HEK293 (cell line): Measurements from ENCODE around the gene THSD4.

Experiments
- CTCF ChIA-PET: fragments of 350-600 bp; formaldehyde crosslinking; extraction: SDS; loops from one replicate; lab custom pipeline; 2021; ENCODE audit warnings: antibody characterized with exemption; lab: Yijun Ruan, JAX
- POLR2A ChIA-PET: fragments of 300-600 bp; formaldehyde crosslinking; extraction: SDS; loops from one replicate; lab custom pipeline; 2020; ENCODE audit warnings: antibody characterized with exemption, inconsistent platforms; lab: Yijun Ruan, JAX
- H3K27ac ChIP-seq: fragments of 200-500 bp; sonication (Bioruptor generic); 2 replicates; pipeline ENCODE4 v1.5.1; 2014; ENCODE audit warnings: low read depth, low read length, control low read depth, inconsistent platforms; ENCODE audit errors: extremely low read depth
- H3K36me3 ChIP-seq, 2 experiments: fragments of 200-500 bp in 1 of 2; sonication (Bioruptor generic) in 1 of 2; 1 replicate in 1 of 2; 2 replicates in 1 of 2; pipeline ENCODE4 v1.5.1; 2014 to 2017; ENCODE audit warnings: inconsistent platforms in 2 of 2, low read length in 2 of 2; ENCODE audit not compliant: control insufficient read depth in 2 of 2, insufficient read depth in 1 of 2
- H3K4me1 ChIP-seq: fragments of 200-500 bp; sonication (Bioruptor generic); 2 replicates; pipeline ENCODE4 v1.5.1; 2014; ENCODE audit warnings: mild to moderate bottlenecking, low read length, inconsistent platforms; ENCODE audit not compliant: control insufficient read depth, insufficient read depth
- H3K4me3 ChIP-seq: 2 replicates; pipeline ENCODE4 v1.5.1; 2011; ENCODE audit warnings: low read depth, mild to moderate bottlenecking, control low read depth, low read length, moderate library complexity
- H3K9me3 ChIP-seq: fragments of 200-500 bp; sonication (Bioruptor generic); 2 replicates; pipeline ENCODE4 v1.5.1; 2014; ENCODE audit warnings: low read depth, low read length, inconsistent platforms; ENCODE audit not compliant: control insufficient read depth, insufficient read depth
- KLF8 ChIP-seq: fragments of 450-650 bp; formaldehyde crosslinking; IDR thresholded peaks from 2 replicates; pipeline ENCODE4 v1.5.1; 2016; ENCODE audit warnings: missing biosample characterization, missing genetic modification characterization
- YY1 ChIP-seq: fragments of 450-650 bp; formaldehyde crosslinking; IDR thresholded peaks from 2 replicates; pipeline ENCODE4 v1.5.1; 2018; ENCODE audit warnings: missing biosample characterization, missing genetic modification characterization
- ZNF138 ChIP-seq: fragments of 450-650 bp; formaldehyde crosslinking; IDR thresholded peaks from 2 replicates; pipeline ENCODE4 v1.5.1; 2016; ENCODE audit warnings: missing biosample characterization, missing genetic modification characterization, borderline replicate concordance
- ZNF521 ChIP-seq: fragments of 450-650 bp; formaldehyde crosslinking; IDR thresholded peaks from 2 replicates; pipeline ENCODE4 v1.5.1; 2017; ENCODE audit warnings: missing biosample characterization, mild to moderate bottlenecking, missing genetic modification characterization
- ZNF677 ChIP-seq: fragments of 450-650 bp; IDR thresholded peaks from 2 replicates; pipeline ENCODE4 v1.5.0; 2018; ENCODE audit warnings: missing biosample characterization, mild to moderate bottlenecking, missing genetic modification characterization, moderate library complexity
- ZNF768 ChIP-seq: fragments of 450-650 bp; formaldehyde crosslinking; IDR thresholded peaks from 2 replicates; pipeline ENCODE4 v1.5.1; 2018; ENCODE audit warnings: missing biosample characterization, mild to moderate bottlenecking, missing genetic modification characterization
- ZSCAN23 ChIP-seq: fragments of 450-650 bp; formaldehyde crosslinking; IDR thresholded peaks from 2 replicates; pipeline ENCODE4 v1.5.1; 2016; ENCODE audit warnings: missing biosample characterization, missing genetic modification characterization
- TF ChIP-seq, protein P1 (sequence below): fragments of 450-650 bp; formaldehyde crosslinking; IDR thresholded peaks from 2 replicates; pipeline ENCODE4 v1.5.1; 2017; ENCODE audit warnings: missing biosample characterization, missing genetic modification characterization
- TF ChIP-seq, protein P2 (sequence below): fragments of 450-650 bp; formaldehyde crosslinking; IDR thresholded peaks from 2 replicates; pipeline ENCODE4 v1.5.1; 2016; ENCODE audit warnings: missing biosample characterization, missing genetic modification characterization
- TF ChIP-seq, protein P3 (sequence below): fragments of 450-650 bp; formaldehyde crosslinking; IDR thresholded peaks from 2 replicates; pipeline ENCODE4 v1.5.1; 2016; ENCODE audit warnings: missing biosample characterization, missing genetic modification characterization, borderline replicate concordance
- TF ChIP-seq, protein P4 (sequence below): fragments of 450-650 bp; formaldehyde crosslinking; IDR thresholded peaks from 2 replicates; pipeline ENCODE4 v1.5.1; 2017; ENCODE audit warnings: missing biosample characterization, missing genetic modification characterization
- TF ChIP-seq, protein P5 (sequence below): fragments of 450-650 bp; formaldehyde crosslinking; IDR thresholded peaks from 2 replicates; pipeline ENCODE4 v1.5.0; 2017; ENCODE audit warnings: missing biosample characterization, missing genetic modification characterization, borderline replicate concordance
- TF ChIP-seq, protein P6 (sequence below): fragments of 450-650 bp; formaldehyde crosslinking; IDR thresholded peaks from 2 replicates; pipeline ENCODE4 v1.5.1; 2016; ENCODE audit warnings: missing biosample characterization, missing genetic modification characterization
- TF ChIP-seq, protein P7 (sequence below): fragments of 450-650 bp; formaldehyde crosslinking; IDR thresholded peaks from 2 replicates; pipeline ENCODE4 v1.5.1; 2016; ENCODE audit warnings: missing biosample characterization, missing genetic modification characterization

THSD4 gene

DNA sequence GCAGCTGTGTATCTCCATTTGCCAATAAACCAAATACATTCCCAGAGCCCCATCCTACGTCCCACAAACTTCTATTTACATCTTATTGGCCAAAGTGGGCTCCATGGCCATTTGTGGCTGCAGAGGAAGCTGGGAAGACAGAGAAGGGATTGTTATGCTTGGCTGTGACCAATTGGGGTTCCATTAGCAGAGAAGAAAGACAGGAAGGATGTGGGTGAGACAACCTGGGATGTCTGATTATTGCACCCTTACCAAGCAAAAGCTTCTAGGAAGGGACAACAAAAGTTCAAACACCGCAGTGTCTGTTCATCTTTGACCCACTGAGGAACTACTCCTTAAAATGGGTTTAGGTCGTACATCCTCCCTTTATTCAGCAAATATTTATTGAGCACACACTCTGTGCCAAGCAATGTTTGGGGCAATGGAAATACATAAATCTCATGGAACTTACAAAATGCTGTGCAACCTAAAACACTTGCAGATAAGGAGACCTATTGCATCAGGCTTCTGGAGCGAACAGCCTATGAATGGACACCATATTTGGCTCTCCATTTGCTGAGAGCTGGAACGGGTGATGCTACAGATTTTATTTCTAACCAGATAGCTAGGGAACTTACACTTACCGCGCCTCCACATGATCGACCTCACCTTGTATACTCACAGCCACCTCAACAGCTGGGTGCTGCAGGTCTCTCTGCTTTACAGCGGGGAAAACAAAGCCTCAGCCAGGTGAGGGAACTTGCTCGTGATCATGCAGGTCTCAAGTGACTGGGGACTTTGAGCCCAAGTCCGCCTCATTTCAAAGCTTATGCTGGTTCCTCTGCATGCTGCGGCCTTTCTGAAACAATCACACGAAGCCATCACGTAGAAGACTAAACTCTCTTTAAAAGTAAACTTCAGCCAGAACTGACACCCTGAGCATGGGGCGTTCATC lies 673.6 kb downstream of the THSD4 start:
- no peak overlapping the region for H3K4me3 ChIP-seq
- ChIA-PET POLR2A (interaction anchor here (0.6 kb wide), 1 partner anchor 14 kb away, joined by 3 read pairs; no protein-coding TSS in a partner anchor), CTCF (interaction anchor here (1.2 to 4.4 kb wide), 4 partner anchors 8 to 367 kb away, joined by 3 to 32 read pairs (median 18); no protein-coding TSS in a partner anchor)
- H3K36me3 ChIP-seq: no peaks in the 10 kb centered on the region
- TF ChIP-seq, protein P1, sequence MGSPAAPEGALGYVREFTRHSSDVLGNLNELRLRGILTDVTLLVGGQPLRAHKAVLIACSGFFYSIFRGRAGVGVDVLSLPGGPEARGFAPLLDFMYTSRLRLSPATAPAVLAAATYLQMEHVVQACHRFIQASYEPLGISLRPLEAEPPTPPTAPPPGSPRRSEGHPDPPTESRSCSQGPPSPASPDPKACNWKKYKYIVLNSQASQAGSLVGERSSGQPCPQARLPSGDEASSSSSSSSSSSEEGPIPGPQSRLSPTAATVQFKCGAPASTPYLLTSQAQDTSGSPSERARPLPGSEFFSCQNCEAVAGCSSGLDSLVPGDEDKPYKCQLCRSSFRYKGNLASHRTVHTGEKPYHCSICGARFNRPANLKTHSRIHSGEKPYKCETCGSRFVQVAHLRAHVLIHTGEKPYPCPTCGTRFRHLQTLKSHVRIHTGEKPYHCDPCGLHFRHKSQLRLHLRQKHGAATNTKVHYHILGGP (tag by site-specific recombination): no peak
- 0 out of 2 replicates have a peak, but pooled peaks have one; percentile 5 for TF ChIP-seq ZNF768 (tag by site-specific recombination)
- no peaks in the 10 kb centered on the region for H3K4me1 ChIP-seq
- H3K27ac ChIP-seq: no peak overlapping the region
- H3K9me3 ChIP-seq: no peaks in the 10 kb centered on the region

DNA sequence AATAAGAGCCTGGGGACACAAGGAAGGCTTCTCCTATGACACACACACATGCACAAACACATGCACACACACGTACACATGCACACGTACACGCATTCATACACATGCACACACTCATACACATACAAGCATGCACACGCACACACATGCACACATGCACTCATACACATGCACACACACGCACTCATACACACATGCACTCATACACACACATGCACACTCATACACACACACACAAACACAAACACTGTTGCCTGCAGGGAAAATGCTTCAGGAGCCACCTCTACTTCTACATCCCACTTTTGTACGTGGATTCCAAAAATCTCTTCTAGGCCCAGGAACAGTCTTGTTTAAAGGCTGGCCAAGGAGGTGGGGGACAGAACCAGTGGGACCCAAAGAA lies 674.3 kb downstream of the THSD4 start:
- ChIA-PET CTCF (interaction anchor here (1.2 to 4.4 kb wide), 4 partner anchors 9 to 367 kb away, joined by 4 to 32 read pairs (median 18); no protein-coding TSS in a partner anchor), POLR2A (interaction anchor here (0.6 kb wide), 2 partner anchors 15 to 16 kb away, joined by 3 to 6 read pairs; no protein-coding TSS in a partner anchor)
- Histone ChIP-seq H3K4me1 (no peaks in the 10 kb centered on the region), H3K27ac (no peak overlapping the region), H3K9me3 (no peaks in the 10 kb centered on the region), H3K4me3 (no peak overlapping the region), H3K36me3 (no peaks in the 10 kb centered on the region)
- TF ChIP-seq, protein P2, sequence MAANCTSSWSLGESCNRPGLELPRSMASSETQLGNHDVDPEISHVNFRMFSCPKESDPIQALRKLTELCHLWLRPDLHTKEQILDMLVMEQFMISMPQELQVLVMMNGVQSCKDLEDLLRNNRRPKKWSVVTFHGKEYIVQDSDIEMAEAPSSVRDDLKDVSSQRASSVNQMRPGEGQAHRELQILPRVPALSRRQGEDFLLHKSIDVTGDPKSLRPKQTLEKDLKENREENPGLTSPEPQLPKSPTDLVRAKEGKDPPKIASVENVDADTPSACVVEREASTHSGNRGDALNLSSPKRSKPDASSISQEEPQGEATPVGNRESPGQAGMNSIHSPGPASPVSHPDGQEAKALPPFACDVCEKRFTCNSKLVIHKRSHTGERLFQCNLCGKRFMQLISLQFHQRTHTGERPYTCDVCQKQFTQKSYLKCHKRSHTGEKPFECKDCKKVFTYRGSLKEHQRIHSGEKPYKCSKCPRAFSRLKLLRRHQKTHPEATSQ (tag by site-specific recombination): 0 out of 2 replicates have a peak, but pooled peaks have one; percentile 23
- TF ChIP-seq, protein P3, sequence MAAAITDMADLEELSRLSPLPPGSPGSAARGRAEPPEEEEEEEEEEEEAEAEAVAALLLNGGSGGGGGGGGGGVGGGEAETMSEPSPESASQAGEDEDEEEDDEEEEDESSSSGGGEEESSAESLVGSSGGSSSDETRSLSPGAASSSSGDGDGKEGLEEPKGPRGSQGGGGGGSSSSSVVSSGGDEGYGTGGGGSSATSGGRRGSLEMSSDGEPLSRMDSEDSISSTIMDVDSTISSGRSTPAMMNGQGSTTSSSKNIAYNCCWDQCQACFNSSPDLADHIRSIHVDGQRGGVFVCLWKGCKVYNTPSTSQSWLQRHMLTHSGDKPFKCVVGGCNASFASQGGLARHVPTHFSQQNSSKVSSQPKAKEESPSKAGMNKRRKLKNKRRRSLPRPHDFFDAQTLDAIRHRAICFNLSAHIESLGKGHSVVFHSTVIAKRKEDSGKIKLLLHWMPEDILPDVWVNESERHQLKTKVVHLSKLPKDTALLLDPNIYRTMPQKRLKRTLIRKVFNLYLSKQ: no peak
- TF ChIP-seq, protein P4, sequence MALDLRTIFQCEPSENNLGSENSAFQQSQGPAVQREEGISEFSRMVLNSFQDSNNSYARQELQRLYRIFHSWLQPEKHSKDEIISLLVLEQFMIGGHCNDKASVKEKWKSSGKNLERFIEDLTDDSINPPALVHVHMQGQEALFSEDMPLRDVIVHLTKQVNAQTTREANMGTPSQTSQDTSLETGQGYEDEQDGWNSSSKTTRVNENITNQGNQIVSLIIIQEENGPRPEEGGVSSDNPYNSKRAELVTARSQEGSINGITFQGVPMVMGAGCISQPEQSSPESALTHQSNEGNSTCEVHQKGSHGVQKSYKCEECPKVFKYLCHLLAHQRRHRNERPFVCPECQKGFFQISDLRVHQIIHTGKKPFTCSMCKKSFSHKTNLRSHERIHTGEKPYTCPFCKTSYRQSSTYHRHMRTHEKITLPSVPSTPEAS (tag by site-specific recombination): peak; percentile 97
- TF ChIP-seq, protein P5, sequence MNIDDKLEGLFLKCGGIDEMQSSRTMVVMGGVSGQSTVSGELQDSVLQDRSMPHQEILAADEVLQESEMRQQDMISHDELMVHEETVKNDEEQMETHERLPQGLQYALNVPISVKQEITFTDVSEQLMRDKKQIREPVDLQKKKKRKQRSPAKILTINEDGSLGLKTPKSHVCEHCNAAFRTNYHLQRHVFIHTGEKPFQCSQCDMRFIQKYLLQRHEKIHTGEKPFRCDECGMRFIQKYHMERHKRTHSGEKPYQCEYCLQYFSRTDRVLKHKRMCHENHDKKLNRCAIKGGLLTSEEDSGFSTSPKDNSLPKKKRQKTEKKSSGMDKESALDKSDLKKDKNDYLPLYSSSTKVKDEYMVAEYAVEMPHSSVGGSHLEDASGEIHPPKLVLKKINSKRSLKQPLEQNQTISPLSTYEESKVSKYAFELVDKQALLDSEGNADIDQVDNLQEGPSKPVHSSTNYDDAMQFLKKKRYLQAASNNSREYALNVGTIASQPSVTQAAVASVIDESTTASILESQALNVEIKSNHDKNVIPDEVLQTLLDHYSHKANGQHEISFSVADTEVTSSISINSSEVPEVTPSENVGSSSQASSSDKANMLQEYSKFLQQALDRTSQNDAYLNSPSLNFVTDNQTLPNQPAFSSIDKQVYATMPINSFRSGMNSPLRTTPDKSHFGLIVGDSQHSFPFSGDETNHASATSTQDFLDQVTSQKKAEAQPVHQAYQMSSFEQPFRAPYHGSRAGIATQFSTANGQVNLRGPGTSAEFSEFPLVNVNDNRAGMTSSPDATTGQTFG (tag by site-specific recombination): 0 out of 2 replicates have a peak, but pooled peaks have one; percentile 50
- peak; percentile 88; the same call in 1 of the 2 replicates for TF ChIP-seq ZNF521 (tag by site-specific recombination)

DNA sequence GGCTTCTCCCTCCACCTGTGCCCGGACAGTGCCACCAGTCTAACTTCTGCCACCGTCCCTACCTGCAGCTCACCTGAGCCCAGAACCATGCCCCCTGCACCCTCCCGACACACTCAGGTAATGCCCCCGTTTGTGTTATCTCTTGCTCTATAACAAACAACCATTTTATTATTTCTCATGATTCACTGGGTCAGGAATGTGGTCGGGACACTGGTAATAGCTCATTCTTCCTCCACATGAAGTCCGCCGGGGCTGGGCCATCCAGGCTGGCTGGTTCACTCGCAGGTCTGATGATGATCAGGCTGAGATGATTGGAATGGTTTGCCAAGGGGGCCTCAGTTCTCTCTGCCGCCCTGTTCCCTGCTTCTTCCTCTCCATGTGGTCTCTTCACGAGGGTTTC lies 674.8 kb downstream of the THSD4 start:
- CTCF ChIA-PET: interaction anchor here (0.9 to 4.4 kb wide), 6 partner anchors 9 to 374 kb away, joined by 3 to 32 read pairs (median 4); no protein-coding TSS in a partner anchor
- no peak overlapping the region for H3K27ac ChIP-seq
- TF ChIP-seq ZNF138 (tag by site-specific recombination) (no peak), ZSCAN23 (tag by site-specific recombination) (no peak), YY1 (tag by site-specific recombination) (no peak), KLF8 (no peak), ZNF677 (tag by site-specific recombination) (no peak)
- TF ChIP-seq, protein P6, sequence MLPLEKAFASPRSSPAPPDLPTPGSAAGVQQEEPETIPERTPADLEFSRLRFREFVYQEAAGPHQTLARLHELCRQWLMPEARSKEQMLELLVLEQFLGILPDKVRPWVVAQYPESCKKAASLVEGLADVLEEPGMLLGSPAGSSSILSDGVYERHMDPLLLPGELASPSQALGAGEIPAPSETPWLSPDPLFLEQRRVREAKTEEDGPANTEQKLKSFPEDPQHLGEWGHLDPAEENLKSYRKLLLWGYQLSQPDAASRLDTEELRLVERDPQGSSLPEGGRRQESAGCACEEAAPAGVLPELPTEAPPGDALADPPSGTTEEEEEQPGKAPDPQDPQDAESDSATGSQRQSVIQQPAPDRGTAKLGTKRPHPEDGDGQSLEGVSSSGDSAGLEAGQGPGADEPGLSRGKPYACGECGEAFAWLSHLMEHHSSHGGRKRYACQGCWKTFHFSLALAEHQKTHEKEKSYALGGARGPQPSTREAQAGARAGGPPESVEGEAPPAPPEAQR (tag by site-specific recombination): no peak
- TF ChIP-seq, protein P2 (tag by site-specific recombination): no peak
- TF ChIP-seq, protein P7, sequence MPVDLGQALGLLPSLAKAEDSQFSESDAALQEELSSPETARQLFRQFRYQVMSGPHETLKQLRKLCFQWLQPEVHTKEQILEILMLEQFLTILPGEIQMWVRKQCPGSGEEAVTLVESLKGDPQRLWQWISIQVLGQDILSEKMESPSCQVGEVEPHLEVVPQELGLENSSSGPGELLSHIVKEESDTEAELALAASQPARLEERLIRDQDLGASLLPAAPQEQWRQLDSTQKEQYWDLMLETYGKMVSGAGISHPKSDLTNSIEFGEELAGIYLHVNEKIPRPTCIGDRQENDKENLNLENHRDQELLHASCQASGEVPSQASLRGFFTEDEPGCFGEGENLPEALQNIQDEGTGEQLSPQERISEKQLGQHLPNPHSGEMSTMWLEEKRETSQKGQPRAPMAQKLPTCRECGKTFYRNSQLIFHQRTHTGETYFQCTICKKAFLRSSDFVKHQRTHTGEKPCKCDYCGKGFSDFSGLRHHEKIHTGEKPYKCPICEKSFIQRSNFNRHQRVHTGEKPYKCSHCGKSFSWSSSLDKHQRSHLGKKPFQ (tag by site-specific recombination): no peak

More for the DNA sequence above, 674.8 kb downstream of the THSD4 start:
- POLR2A ChIA-PET: interaction anchor here (0.6 kb wide), 1 partner anchor 17 kb away, joined by 6 read pairs; no protein-coding TSS in a partner anchor
- Histone ChIP-seq H3K4me3 (no peak overlapping the region), H3K36me3 (no peaks in the 10 kb centered on the region), H3K9me3 (no peaks in the 10 kb centered on the region), H3K4me1 (no peaks in the 10 kb centered on the region)
